Large intestine (tissue), 3 donors: ENCODE measurements around the gene CLCN1. TPM values are rescaled to one million over a fixed set of nuclear protein-coding genes. Genes with fewer than 3 reads are reported as not detected.

Experiments used
- DNase-seq, 2 donors: peaks; one replicate each; pipeline versions ENCODE4 v3.0.0 to v3.0.0-alpha.2; 2013
- H3K27ac ChIP-seq: one replicate; pipeline ENCODE4 v1.5.1; 2013; ENCODE audit warnings: low read length
- H3K27me3 ChIP-seq: 2 replicates; pipeline ENCODE4 v1.6.1; 2013; ENCODE audit warnings: low read length; ENCODE audit not compliant: control insufficient read depth, insufficient read depth
- H3K36me3 ChIP-seq: 2 replicates; pipeline ENCODE4 v1.6.1; 2013; ENCODE audit warnings: low read length; ENCODE audit not compliant: control insufficient read depth, insufficient read depth
- H3K4me1 ChIP-seq: one replicate; pipeline ENCODE4 v1.6.1; 2013; ENCODE audit warnings: low read length; ENCODE audit not compliant: control insufficient read depth, insufficient read depth
- H3K4me3 ChIP-seq: one replicate; pipeline ENCODE4 v1.5.1; 2013; ENCODE audit warnings: low read length
- H3K9me3 ChIP-seq: one replicate; pipeline ENCODE4 v1.6.1; 2013; ENCODE audit warnings: mild to moderate bottlenecking, low read depth, low read length, moderate library complexity; ENCODE audit not compliant: control insufficient read depth
- WGBS: methylation state at CpG from one replicate; pipeline ENCODE4 v1.1.5; 2013; ENCODE audit warnings: low lambda C conversion rate; ENCODE audit not compliant: insufficient coverage; 5-methylcytosine and 5-hydroxymethylcytosine counted together
- polyA plus RNA-seq: library from polyadenylated mRNA; unstranded; fragments of 120-200 nt; gene quantifications from one replicate; pipeline ENCODE4 v1.2.1, GENCODE V29; 2013

CLCN1 gene
- polyA plus RNA-seq, 1 donor = 1.6 TPM

GRCh38 chr7:143290293-143290692 is 25.6 kb upstream of the CLCN1 start:
- H3K9me3 ChIP-seq = peaks cover 3% of the 10 kb centered on the region
- H3K4me1 ChIP-seq = peaks cover 30% of the 10 kb centered on the region
- no peak overlapping the region for H3K4me3 ChIP-seq

GRCh38 chr7:143292876-143293275 is 23.0 kb upstream of the CLCN1 start:
- Histone ChIP-seq H3K4me1 (peaks cover 17% of the 10 kb centered on the region), H3K27ac (no peak overlapping the region), H3K4me3 (no peak overlapping the region), H3K36me3 (peaks cover 48% of the 10 kb centered on the region), H3K9me3 (no peaks in the 10 kb centered on the region), H3K27me3 (no peaks in the 10 kb centered on the region)
- DNase-seq = no peak
- 100% methylated on average over 1 of the region's 5 CpGs for WGBS

More at GRCh38 chr7:143290293-143290692, 25.6 kb upstream of the CLCN1 start:
- no peak for DNase-seq
- H3K27me3 ChIP-seq = no peaks in the 10 kb centered on the region
- peaks cover 43% of the 10 kb centered on the region for H3K36me3 ChIP-seq
- WGBS = no CpG with 5 or more reads among the region's 4 CpGs
- no peak overlapping the region for H3K27ac ChIP-seq

GRCh38 chr7:143295870-143296269 is 20.0 kb upstream of the CLCN1 start:
- Histone ChIP-seq H3K27me3 (no peaks in the 10 kb centered on the region), H3K36me3 (peaks cover 69% of the 10 kb centered on the region), H3K27ac (peak overlapping the region; percentile 68), H3K4me1 (peaks cover 11% of the 10 kb centered on the region), H3K4me3 (no peak overlapping the region), H3K9me3 (no peaks in the 10 kb centered on the region)
- peak; percentile 42 to 77 for DNase-seq

GRCh38 chr7:143296686-143297085 is 19.2 kb upstream of the CLCN1 start:
- H3K9me3 ChIP-seq = no peaks in the 10 kb centered on the region
- no CpG with 5 or more reads among the region's 2 CpGs for WGBS
- peaks cover 75% of the 10 kb centered on the region for H3K36me3 ChIP-seq
- no peak overlapping the region for H3K4me3 ChIP-seq
- no peak for DNase-seq
- peaks cover 11% of the 10 kb centered on the region for H3K4me1 ChIP-seq
- peak overlapping the region; percentile 67 for H3K27ac ChIP-seq
- H3K27me3 ChIP-seq = no peaks in the 10 kb centered on the region

- no peak overlapping the region for H3K4me3 ChIP-seq
- no peak for DNase-seq
- no peak overlapping the region for H3K27ac ChIP-seq
- H3K27me3 ChIP-seq = no peaks in the 10 kb centered on the region
- no CpG with 5 or more reads among the region's 2 CpGs for WGBS
- H3K36me3 ChIP-seq = peaks cover 73% of the 10 kb centered on the region
- peaks cover 11% of the 10 kb centered on the region for H3K4me1 ChIP-seq
- no peaks in the 10 kb centered on the region for H3K9me3 ChIP-seq
Observed at GRCh38 chr7:143299346-143299745, 16.6 kb upstream of the CLCN1 start.

GRCh38 chr7:143299840-143300239 is 16.1 kb upstream of the CLCN1 start:
- Histone ChIP-seq H3K9me3 (no peaks in the 10 kb centered on the region), H3K4me3 (no peak overlapping the region), H3K36me3 (peaks cover 73% of the 10 kb centered on the region), H3K4me1 (peaks cover 11% of the 10 kb centered on the region), H3K27me3 (no peaks in the 10 kb centered on the region), H3K27ac (no peak overlapping the region)
- peak in 1 of 2 donors; percentile 31 for DNase-seq
- WGBS = 100% methylated on average over 1 of the region's 8 CpGs

- no peak for DNase-seq
- Histone ChIP-seq H3K27me3 (no peaks in the 10 kb centered on the region), H3K9me3 (no peaks in the 10 kb centered on the region), H3K36me3 (peaks cover 76% of the 10 kb centered on the region), H3K4me3 (no peak overlapping the region), H3K27ac (no peak overlapping the region), H3K4me1 (peaks cover 9% of the 10 kb centered on the region)
- WGBS = 80% methylated on average over 1 of the region's 8 CpGs
Observed at GRCh38 chr7:143300959-143301935, 14.7 kb upstream of the CLCN1 start.

GRCh38 chr7:143303733-143304132 is 12.2 kb upstream of the CLCN1 start:
- Histone ChIP-seq H3K4me1 (no peaks in the 10 kb centered on the region), H3K9me3 (no peaks in the 10 kb centered on the region), H3K27me3 (no peaks in the 10 kb centered on the region), H3K36me3 (peaks cover 82% of the 10 kb centered on the region), H3K4me3 (no peak overlapping the region), H3K27ac (no peak overlapping the region)
- no peak for DNase-seq
- 90% methylated on average over 2 of the region's 10 CpGs for WGBS

GRCh38 chr7:143304938-143305337 is 11.0 kb upstream of the CLCN1 start:
- H3K27me3 ChIP-seq = no peaks in the 10 kb centered on the region
- no peak overlapping the region for H3K27ac ChIP-seq
- no peak overlapping the region for H3K4me3 ChIP-seq
- H3K9me3 ChIP-seq = no peaks in the 10 kb centered on the region
- no peaks in the 10 kb centered on the region for H3K4me1 ChIP-seq
- no CpG with 5 or more reads among the region's 6 CpGs for WGBS
- peaks cover 74% of the 10 kb centered on the region for H3K36me3 ChIP-seq
- no peak for DNase-seq

- Histone ChIP-seq H3K36me3 (peaks cover 68% of the 10 kb centered on the region), H3K27ac (no peak overlapping the region), H3K27me3 (no peaks in the 10 kb centered on the region), H3K4me3 (no peak overlapping the region), H3K9me3 (no peaks in the 10 kb centered on the region), H3K4me1 (no peaks in the 10 kb centered on the region)
- WGBS = 71% methylated on average over 2 of the region's 10 CpGs
- DNase-seq = peak in 1 of 2 donors; percentile 47
Observed at GRCh38 chr7:143305423-143306070, 10.4 kb upstream of the CLCN1 start.
